Lower leg skin (tissue), 3 donors: Measurements from ENCODE around the gene BSG.

Experiments
- POLR2A ChIP-seq, 2 donors: fragments of 450-650 bp; IDR thresholded peaks; one replicate each; pipeline ENCODE4 v1.6.1; 2016 to 2017; ENCODE audit warnings: antibody characterized with exemption in 2 of 2, mild to moderate bottlenecking in 1 of 2, moderate library complexity in 1 of 2
- TF ChIP-seq, protein P1 (sequence below), 3 donors: fragments of 450-650 bp; IDR thresholded peaks; one replicate each; pipeline ENCODE4 v1.5.1; 2016; ENCODE audit warnings: antibody characterized with exemption in 3 of 3, mild to moderate bottlenecking in 3 of 3, moderate library complexity in 2 of 3

GRCh38 chr19:601790-602189 is 29.4 kb downstream of the BSG start:
- TF ChIP-seq, protein P1, sequence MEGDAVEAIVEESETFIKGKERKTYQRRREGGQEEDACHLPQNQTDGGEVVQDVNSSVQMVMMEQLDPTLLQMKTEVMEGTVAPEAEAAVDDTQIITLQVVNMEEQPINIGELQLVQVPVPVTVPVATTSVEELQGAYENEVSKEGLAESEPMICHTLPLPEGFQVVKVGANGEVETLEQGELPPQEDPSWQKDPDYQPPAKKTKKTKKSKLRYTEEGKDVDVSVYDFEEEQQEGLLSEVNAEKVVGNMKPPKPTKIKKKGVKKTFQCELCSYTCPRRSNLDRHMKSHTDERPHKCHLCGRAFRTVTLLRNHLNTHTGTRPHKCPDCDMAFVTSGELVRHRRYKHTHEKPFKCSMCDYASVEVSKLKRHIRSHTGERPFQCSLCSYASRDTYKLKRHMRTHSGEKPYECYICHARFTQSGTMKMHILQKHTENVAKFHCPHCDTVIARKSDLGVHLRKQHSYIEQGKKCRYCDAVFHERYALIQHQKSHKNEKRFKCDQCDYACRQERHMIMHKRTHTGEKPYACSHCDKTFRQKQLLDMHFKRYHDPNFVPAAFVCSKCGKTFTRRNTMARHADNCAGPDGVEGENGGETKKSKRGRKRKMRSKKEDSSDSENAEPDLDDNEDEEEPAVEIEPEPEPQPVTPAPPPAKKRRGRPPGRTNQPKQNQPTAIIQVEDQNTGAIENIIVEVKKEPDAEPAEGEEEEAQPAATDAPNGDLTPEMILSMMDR (IDR thresholded peaks at IDR 0.05) = no peak
- no peak for TF ChIP-seq POLR2A (IDR thresholded peaks at IDR 0.05)
